ENCODE results near the gene VAV3. TPM values are rescaled to one million over a fixed set of nuclear protein-coding genes. Genes with fewer than 3 reads are reported as not detected.

Gene VAV3
- total and polyA plus RNA-seq, 2 of the 8 experiments (the other 6 are each of a cell fraction or from before 2014, with no cell fraction given), result 2.9 to 7.9 TPM

GRCh38 chr1:107622535-107622934 is 342.4 kb downstream of the VAV3 start:
- no peaks in the 10 kb centered on the region for H4K20me1 ChIP-seq (replicated peaks in 1 of 2; ENCODE audit: control insufficient read depth in 1 of 2, insufficient read depth in 2 of 2, low read length in 2 of 2)
- H3K36me3 ChIP-seq (ENCODE audit: control insufficient read depth in 2 of 4, insufficient read depth in 4 of 4, low read length in 3 of 4), result no peaks in the 10 kb centered on the region
- DNase-seq (ENCODE audit: low read depth in 1 of 2, low spot score in 2 of 2), result no peak
- H2AFZ ChIP-seq (ENCODE audit: low read length), result no peak overlapping the region
- WGBS, 2 experiments (ENCODE audit: extremely low coverage in 1 of 2, insufficient coverage in 1 of 2, insufficient read length in 1 of 2, insufficient replicate concordance in 2 of 2, low coverage in 1 of 2, low lambda C conversion rate in 2 of 2, missing lambda C conversion rate in 1 of 2), result 88% methylated on average over 4 of the region's 4 CpGs; no CpG with 5 or more reads in 1 of the 2 experiments
- H4K91ac ChIP-seq (replicated peaks; ENCODE audit: insufficient read length, low read length), result no peak overlapping the region
- no peak for FAIRE-seq
- H3K14ac ChIP-seq (ENCODE audit: insufficient read length), result no peak overlapping the region
- H2BK20ac ChIP-seq (ENCODE audit: low read length), result no peak overlapping the region
- H4K5ac ChIP-seq (ENCODE audit: insufficient read length, low read depth, low read length), result no peak overlapping the region
- no peak overlapping the region for H3K27ac ChIP-seq (ENCODE audit: low read depth, low read length)
- H3K9ac ChIP-seq (replicated peaks in 1 of 4; ENCODE audit: extremely low read depth in 1 of 4, low read depth in 3 of 4, low read length in 3 of 4), result no peak overlapping the region
- no peak overlapping the region for H2BK12ac ChIP-seq (ENCODE audit: low read depth, low read length)
- H3K27me3 ChIP-seq (replicated peaks in 1 of 4; ENCODE audit: control insufficient read depth in 3 of 4, extremely low read depth in 1 of 4, insufficient read depth in 3 of 4, low read length in 3 of 4), result no peaks in the 10 kb centered on the region
- no peak overlapping the region for H3K23ac ChIP-seq (ENCODE audit: insufficient read length)
- no peaks in the 10 kb centered on the region for H3K79me1 ChIP-seq (ENCODE audit: low read depth, low read length)
- no peak overlapping the region for H3K56ac ChIP-seq (replicated peaks; ENCODE audit: insufficient read length, low read depth, low read length)
- no peak overlapping the region for H2BK15ac ChIP-seq (ENCODE audit: low read length)
- no peak overlapping the region for H2BK5ac ChIP-seq (ENCODE audit: low read depth, low read length)
- H3K9me3 ChIP-seq (ENCODE audit: insufficient read depth in 2 of 2, low read depth in 1 of 2, low read length in 1 of 2), result no peaks in the 10 kb centered on the region
- H3K79me2 ChIP-seq (ENCODE audit: control insufficient read depth in 1 of 2, insufficient read depth in 2 of 2, low read length in 2 of 2), result no peaks in the 10 kb centered on the region
- no peak overlapping the region for H4K8ac ChIP-seq (ENCODE audit: extremely low read depth, insufficient read depth, low read length)
- no peaks in the 10 kb centered on the region for H3K23me2 ChIP-seq (ENCODE audit: low read depth, low read length)
- no peak overlapping the region for H3K4ac ChIP-seq (replicated peaks; ENCODE audit: insufficient read length, low read depth, low read length)
- ChIA-PET CTCF (ENCODE audit: partially characterized antibody) (interaction anchor here (0.8 kb wide), 1 partner anchor 23 kb away, joined by 3 read pairs; no protein-coding TSS in a partner anchor), POLR2A (ENCODE audit: partially characterized antibody) (no interaction called here)
- no peaks in the 10 kb centered on the region for H3K4me1 ChIP-seq (replicated peaks in 1 of 4; ENCODE audit: control insufficient read depth in 3 of 4, insufficient read depth in 4 of 4, low read length in 3 of 4)
- H3K4me3 ChIP-seq (ENCODE audit: extremely low read depth in 1 of 4, insufficient read depth in 2 of 4, low read depth in 3 of 4, low read length in 4 of 4), result no peak overlapping the region
- H2BK120ac ChIP-seq (replicated peaks; ENCODE audit: low read depth, low read length), result no peak overlapping the region
- no peak overlapping the region for H2AK5ac ChIP-seq (ENCODE audit: low read depth, low read length)
- no peak overlapping the region for H3K18ac ChIP-seq (ENCODE audit: extremely low read depth, low read length)
- H3K4me2 ChIP-seq (ENCODE audit: insufficient read depth in 1 of 2, low read depth in 2 of 2, low read length in 2 of 2), result no peak overlapping the region
- TF ChIP-seq CTCF (IDR thresholded peaks at IDR 0.05; ENCODE audit: control extremely low read depth in 1 of 3, insufficient read depth in 1 of 3, low read depth in 1 of 3, low read length in 3 of 3), result no peak
- TF ChIP-seq TEAD4 (IDR thresholded peaks at IDR 0.05; ENCODE audit: low read depth, low read length), result no peak
- TF ChIP-seq TAF7 (optimal IDR thresholded peaks at IDR 0.05; ENCODE audit: borderline replicate concordance, low read depth, low read length), result no peak
- TF ChIP-seq YY1 (IDR thresholded peaks at IDR 0.05; ENCODE audit: low read depth, low read length), result no peak
- no peak for TF ChIP-seq GTF2F1 (IDR thresholded peaks at IDR 0.05; ENCODE audit: borderline replicate concordance, low read depth, low read length)
- no peak for TF ChIP-seq NANOG (IDR thresholded peaks at IDR 0.05; ENCODE audit: insufficient read depth, low read depth, low read length, poor library complexity, severe bottlenecking)
- no peak for TF ChIP-seq EP300 (IDR thresholded peaks at IDR 0.05; ENCODE audit: borderline replicate concordance in 1 of 2, low read depth in 2 of 2, low read length in 2 of 2)
- TF ChIP-seq POLR2AphosphoS5 (IDR thresholded peaks at IDR 0.05; ENCODE audit: low read depth, low read length), result no peak
- no peak for TF ChIP-seq POLR2A (IDR thresholded peaks at IDR 0.05; ENCODE audit: control extremely low read depth in 1 of 2, low read depth in 2 of 2, low read length in 2 of 2)
- TF ChIP-seq KDM1A (IDR thresholded peaks at IDR 0.05; ENCODE audit: borderline replicate concordance, low read length), result no peak
- no peak for TF ChIP-seq RFX5 (IDR thresholded peaks at IDR 0.05; ENCODE audit: borderline replicate concordance, low read depth, low read length)
- no peak for TF ChIP-seq ASH2L (IDR thresholded peaks at IDR 0.05; ENCODE audit: low read length)
- TF ChIP-seq TAF1 (IDR thresholded peaks at IDR 0.05; ENCODE audit: low read depth, low read length), result no peak
